ENCODE data around the gene GPR153.

The GPR153 gene

GRCh38 chr1:6246497-6247467, 14.1 kb downstream of the GPR153 start:
- DNase-seq (ENCODE audit: low read depth, low spot score), result no peak
- H3K4me3 ChIP-seq (ENCODE audit: low read depth, low read length), result no peak overlapping the region
- POLR2A ChIA-PET, result no interaction called here
- CTCF ChIA-PET, result interaction anchor here (0.6 to 12.0 kb wide), 58 partner anchors 10 to 399 kb away, joined by 3 to 537 read pairs (median 5); partner anchors contain the start of genes ACOT7, GPR153, ICMT and NOL9
- TF ChIP-seq, protein P1, sequence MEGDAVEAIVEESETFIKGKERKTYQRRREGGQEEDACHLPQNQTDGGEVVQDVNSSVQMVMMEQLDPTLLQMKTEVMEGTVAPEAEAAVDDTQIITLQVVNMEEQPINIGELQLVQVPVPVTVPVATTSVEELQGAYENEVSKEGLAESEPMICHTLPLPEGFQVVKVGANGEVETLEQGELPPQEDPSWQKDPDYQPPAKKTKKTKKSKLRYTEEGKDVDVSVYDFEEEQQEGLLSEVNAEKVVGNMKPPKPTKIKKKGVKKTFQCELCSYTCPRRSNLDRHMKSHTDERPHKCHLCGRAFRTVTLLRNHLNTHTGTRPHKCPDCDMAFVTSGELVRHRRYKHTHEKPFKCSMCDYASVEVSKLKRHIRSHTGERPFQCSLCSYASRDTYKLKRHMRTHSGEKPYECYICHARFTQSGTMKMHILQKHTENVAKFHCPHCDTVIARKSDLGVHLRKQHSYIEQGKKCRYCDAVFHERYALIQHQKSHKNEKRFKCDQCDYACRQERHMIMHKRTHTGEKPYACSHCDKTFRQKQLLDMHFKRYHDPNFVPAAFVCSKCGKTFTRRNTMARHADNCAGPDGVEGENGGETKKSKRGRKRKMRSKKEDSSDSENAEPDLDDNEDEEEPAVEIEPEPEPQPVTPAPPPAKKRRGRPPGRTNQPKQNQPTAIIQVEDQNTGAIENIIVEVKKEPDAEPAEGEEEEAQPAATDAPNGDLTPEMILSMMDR (IDR thresholded peaks at IDR 0.05; ENCODE audit: insufficient read depth, low read length, missing control alignments), result peak; percentile 95

DNA sequence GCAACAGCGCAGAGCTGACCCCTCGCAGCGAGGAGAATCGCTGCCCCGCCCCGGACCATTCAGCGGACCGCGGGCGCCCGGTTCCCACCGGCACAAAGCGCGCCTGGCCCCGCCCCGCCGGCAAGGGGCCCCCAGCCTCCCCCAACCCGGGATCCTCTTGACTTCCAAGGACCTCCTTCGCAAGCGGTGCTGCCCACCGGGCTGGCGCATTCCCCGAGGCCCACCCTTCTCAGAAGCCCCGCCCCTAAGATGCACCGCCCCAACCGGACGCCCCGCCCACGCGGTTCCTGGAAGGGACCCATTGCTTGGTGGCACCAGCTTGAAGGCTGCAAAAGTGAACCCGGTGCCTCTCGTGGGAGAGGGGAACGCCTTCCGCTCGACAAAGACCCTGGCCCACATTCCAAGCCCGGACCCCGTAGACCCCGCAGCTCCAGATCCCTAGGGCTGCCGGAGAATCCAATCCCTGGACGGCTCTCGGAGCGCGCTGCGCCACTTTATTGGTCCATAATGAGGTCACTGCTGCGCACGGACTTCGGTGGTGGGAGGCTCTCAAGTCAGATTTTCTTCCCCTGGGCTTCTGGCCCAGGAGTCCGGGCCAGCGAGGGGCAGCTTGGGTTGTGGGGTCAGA, 14.9 kb downstream of the GPR153 start:
- no peak overlapping the region; the same call in 1 of the 2 replicates for H3K4me3 ChIP-seq (ENCODE audit: low read depth, low read length)
- CTCF ChIA-PET, result interaction anchor here (0.6 to 12.0 kb wide), 48 partner anchors 9 to 399 kb away, joined by 3 to 537 read pairs (median 8); partner anchors contain the start of genes GPR153, ICMT, NOL9 and RNF207
- no peak for DNase-seq (ENCODE audit: low read depth, low spot score)
- TF ChIP-seq, protein P1 (IDR thresholded peaks at IDR 0.05; ENCODE audit: insufficient read depth, low read length, missing control alignments), result no peak
- POLR2A ChIA-PET, result no interaction called here

- ChIA-PET POLR2A (interaction anchor here (0.6 kb wide), 1 partner anchor 31 kb away, joined by 3 read pairs; no protein-coding TSS in a partner anchor), CTCF (interaction anchor here (0.6 to 12.0 kb wide), 36 partner anchors 9 to 223 kb away, joined by 3 to 537 read pairs (median 8); partner anchors contain the start of genes GPR153, ICMT and RNF207)
- TF ChIP-seq, protein P1 (IDR thresholded peaks at IDR 0.05; ENCODE audit: insufficient read depth, low read length, missing control alignments), result peak; percentile 99
- DNase-seq (ENCODE audit: low read depth, low spot score), result no peak
- peak overlapping the region; percentile 27 for H3K4me3 ChIP-seq (ENCODE audit: low read depth, low read length)
These were observed 15.6 kb downstream of the GPR153 start for GRCh38 chr1:6245086-6245868.

GRCh38 chr1:6244401-6245049, 16.4 kb downstream of the GPR153 start:
- no peak overlapping the region for H3K4me3 ChIP-seq (ENCODE audit: low read depth, low read length)
- DNase-seq (ENCODE audit: low read depth, low spot score), result no peak
- ChIA-PET POLR2A (interaction anchor here (0.6 kb wide), 1 partner anchor 32 kb away, joined by 3 read pairs; no protein-coding TSS in a partner anchor), CTCF (interaction anchor here (0.6 to 12.0 kb wide), 22 partner anchors 8 to 211 kb away, joined by 3 to 537 read pairs (median 6); partner anchors contain the start of genes ICMT and RNF207)
- TF ChIP-seq, protein P1 (IDR thresholded peaks at IDR 0.05; ENCODE audit: insufficient read depth, low read length, missing control alignments), result no peak

DNA sequence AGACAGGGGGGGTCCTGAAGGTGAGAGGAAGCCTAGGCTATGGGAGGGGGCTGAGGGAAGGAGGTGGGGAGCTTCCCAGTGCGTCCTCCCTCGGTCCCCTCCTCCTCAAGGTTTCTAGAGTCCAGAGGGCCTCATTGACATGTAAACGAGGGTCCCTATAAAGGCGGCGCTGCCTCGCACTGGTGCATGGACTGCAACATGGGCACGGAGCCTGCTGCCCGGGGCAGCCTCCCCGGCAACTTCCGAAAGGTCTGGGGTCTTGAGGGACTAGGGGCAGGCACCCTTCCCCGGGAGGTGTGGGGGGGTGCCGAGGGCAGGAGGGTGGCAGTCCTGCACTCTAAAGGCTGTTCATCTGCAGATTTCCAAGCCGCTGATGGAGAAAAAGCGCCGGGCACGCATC, 16.9 kb downstream of the GPR153 start, which contains the start of gene HES3:
HES3 (plus strand) TSS at position 187 of the 400 bp plus-strand sequence; CDS start at position 374, 187 bp downstream.
- no peak within 1 kb of the TSS for H3K4me3 ChIP-seq (ENCODE audit: low read depth, low read length)
- POLR2A ChIA-PET, result no interaction called here
- CTCF ChIA-PET, result interaction anchor here (1.0 to 12.0 kb wide), 10 partner anchors 7 to 201 kb away, joined by 4 to 537 read pairs (median 61); partner anchors contain the start of genes ICMT and RNF207
- DNase-seq (ENCODE audit: low read depth, low spot score), result no peak
- TF ChIP-seq, protein P1 (IDR thresholded peaks at IDR 0.05; ENCODE audit: insufficient read depth, low read length, missing control alignments), result no peak

All from AG04449 (cell line).